ENCODE measurements around the gene BRD3.

DNA sequence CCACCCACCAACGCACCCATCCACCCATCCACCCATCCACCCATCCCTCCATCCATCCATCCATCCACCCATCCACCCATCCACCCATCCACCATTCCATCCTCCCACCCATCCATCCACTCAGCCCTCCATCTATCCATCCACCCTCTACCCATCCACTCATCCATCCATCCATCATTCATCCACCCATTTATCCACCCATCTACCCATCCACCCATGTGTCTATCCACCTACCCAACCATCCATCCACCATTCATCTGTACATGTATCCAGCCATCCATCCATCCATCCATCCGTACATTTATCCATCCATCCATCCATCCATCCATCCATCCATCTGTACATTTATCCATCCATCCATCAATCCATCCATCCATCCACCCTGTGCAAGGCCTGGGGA lies 64.6 kb downstream of the BRD3 start:
- TF ChIP-seq, protein P1, sequence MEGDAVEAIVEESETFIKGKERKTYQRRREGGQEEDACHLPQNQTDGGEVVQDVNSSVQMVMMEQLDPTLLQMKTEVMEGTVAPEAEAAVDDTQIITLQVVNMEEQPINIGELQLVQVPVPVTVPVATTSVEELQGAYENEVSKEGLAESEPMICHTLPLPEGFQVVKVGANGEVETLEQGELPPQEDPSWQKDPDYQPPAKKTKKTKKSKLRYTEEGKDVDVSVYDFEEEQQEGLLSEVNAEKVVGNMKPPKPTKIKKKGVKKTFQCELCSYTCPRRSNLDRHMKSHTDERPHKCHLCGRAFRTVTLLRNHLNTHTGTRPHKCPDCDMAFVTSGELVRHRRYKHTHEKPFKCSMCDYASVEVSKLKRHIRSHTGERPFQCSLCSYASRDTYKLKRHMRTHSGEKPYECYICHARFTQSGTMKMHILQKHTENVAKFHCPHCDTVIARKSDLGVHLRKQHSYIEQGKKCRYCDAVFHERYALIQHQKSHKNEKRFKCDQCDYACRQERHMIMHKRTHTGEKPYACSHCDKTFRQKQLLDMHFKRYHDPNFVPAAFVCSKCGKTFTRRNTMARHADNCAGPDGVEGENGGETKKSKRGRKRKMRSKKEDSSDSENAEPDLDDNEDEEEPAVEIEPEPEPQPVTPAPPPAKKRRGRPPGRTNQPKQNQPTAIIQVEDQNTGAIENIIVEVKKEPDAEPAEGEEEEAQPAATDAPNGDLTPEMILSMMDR (IDR thresholded peaks at IDR 0.05), result no peak
- TF ChIP-seq POLR2A (IDR thresholded peaks at IDR 0.05), result no peak

Measured in adrenal gland (tissue), 5 donors.